GM23338 (cell line): ENCODE data around the gene RCSD1.

ENCODE experiments used
- CTCF ChIP-seq, 2 experiments: fragments of 200-600 bp in 1 of 2; sonication (generic) in 1 of 2; conservative IDR thresholded peaks; 2 replicates each; pipeline versions ENCODE4 v1.5.1 to v1.6.1; 2016 to 2017; ENCODE audit warnings: antibody characterized with exemption in 2 of 2, low read depth in 2 of 2, mild to moderate bottlenecking in 2 of 2, moderate library complexity in 1 of 2
- ETS1 ChIP-seq: IDR thresholded peaks from 2 replicates; pipeline ENCODE4 v1.6.1; 2016; ENCODE audit warnings: antibody characterized with exemption
- EZH2 ChIP-seq: fragments of 200-600 bp; sonication (generic); IDR thresholded peaks from one replicate; pipeline ENCODE4 v1.8.0; 2017; ENCODE audit warnings: antibody characterized with exemption, mild to moderate bottlenecking, low read depth; ENCODE audit not compliant: unreplicated experiment
- EZH2phosphoT487 ChIP-seq: fragments of 200-600 bp; sonication (generic); IDR thresholded peaks from one replicate; pipeline ENCODE4 v1.8.1; 2018; ENCODE audit warnings: antibody characterized with exemption; ENCODE audit not compliant: unreplicated experiment
- JUNB ChIP-seq: IDR thresholded peaks from one replicate; pipeline ENCODE4 v1.6.1; 2016; ENCODE audit warnings: antibody characterized with exemption; ENCODE audit not compliant: unreplicated experiment
- POLR2AphosphoS5 ChIP-seq: IDR thresholded peaks from 2 replicates; pipeline ENCODE4 v1.6.1; 2016; ENCODE audit warnings: antibody characterized with exemption, low read depth
- REST ChIP-seq: IDR thresholded peaks from one replicate; pipeline ENCODE4 v1.6.1; 2018; ENCODE audit warnings: antibody characterized with exemption; ENCODE audit not compliant: unreplicated experiment
- STAT1 ChIP-seq: IDR thresholded peaks from one replicate; pipeline ENCODE4 v1.6.1; 2016; ENCODE audit warnings: antibody characterized with exemption; ENCODE audit not compliant: unreplicated experiment
- ZNF331 ChIP-seq: fragments of 250-450 bp; sonication (Bioruptor Pico); IDR thresholded peaks from 2 replicates; pipeline ENCODE4 v1.5.0; 2020; ENCODE audit warnings: low read depth, mild to moderate bottlenecking, moderate library complexity
- TF ChIP-seq, protein P1 (sequence below): fragments of 250-450 bp; sonication (Bioruptor Pico); IDR thresholded peaks from 2 replicates; pipeline ENCODE4 v1.5.0; 2020; ENCODE audit warnings: mild to moderate bottlenecking, moderate library complexity

DNA sequence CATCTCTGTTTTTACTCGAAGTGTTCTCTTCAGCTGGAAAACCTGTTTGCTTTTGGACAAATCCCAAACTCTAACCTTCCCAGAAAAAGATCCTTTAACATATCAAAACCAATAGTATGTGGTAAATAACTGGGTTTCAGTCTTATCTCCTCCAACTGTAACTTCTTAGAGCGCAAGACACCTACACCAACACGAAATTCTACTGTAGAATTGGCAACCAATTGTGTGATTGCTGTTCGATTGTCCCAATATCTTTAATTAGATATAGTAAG lies 85.9 kb downstream of the RCSD1 start:
- TF ChIP-seq CTCF (conservative IDR thresholded peaks at IDR 0.05; ENCODE audit: low read depth in 2 of 2) (no peak), ETS1 (no peak), EZH2 (no peak), JUNB (no peak), POLR2AphosphoS5 (no peak), EZH2phosphoT487 (no peak), STAT1 (no peak), REST (no peak), ZNF331 (CRISPR knock-in tag) (no peak)
- TF ChIP-seq, protein P1, sequence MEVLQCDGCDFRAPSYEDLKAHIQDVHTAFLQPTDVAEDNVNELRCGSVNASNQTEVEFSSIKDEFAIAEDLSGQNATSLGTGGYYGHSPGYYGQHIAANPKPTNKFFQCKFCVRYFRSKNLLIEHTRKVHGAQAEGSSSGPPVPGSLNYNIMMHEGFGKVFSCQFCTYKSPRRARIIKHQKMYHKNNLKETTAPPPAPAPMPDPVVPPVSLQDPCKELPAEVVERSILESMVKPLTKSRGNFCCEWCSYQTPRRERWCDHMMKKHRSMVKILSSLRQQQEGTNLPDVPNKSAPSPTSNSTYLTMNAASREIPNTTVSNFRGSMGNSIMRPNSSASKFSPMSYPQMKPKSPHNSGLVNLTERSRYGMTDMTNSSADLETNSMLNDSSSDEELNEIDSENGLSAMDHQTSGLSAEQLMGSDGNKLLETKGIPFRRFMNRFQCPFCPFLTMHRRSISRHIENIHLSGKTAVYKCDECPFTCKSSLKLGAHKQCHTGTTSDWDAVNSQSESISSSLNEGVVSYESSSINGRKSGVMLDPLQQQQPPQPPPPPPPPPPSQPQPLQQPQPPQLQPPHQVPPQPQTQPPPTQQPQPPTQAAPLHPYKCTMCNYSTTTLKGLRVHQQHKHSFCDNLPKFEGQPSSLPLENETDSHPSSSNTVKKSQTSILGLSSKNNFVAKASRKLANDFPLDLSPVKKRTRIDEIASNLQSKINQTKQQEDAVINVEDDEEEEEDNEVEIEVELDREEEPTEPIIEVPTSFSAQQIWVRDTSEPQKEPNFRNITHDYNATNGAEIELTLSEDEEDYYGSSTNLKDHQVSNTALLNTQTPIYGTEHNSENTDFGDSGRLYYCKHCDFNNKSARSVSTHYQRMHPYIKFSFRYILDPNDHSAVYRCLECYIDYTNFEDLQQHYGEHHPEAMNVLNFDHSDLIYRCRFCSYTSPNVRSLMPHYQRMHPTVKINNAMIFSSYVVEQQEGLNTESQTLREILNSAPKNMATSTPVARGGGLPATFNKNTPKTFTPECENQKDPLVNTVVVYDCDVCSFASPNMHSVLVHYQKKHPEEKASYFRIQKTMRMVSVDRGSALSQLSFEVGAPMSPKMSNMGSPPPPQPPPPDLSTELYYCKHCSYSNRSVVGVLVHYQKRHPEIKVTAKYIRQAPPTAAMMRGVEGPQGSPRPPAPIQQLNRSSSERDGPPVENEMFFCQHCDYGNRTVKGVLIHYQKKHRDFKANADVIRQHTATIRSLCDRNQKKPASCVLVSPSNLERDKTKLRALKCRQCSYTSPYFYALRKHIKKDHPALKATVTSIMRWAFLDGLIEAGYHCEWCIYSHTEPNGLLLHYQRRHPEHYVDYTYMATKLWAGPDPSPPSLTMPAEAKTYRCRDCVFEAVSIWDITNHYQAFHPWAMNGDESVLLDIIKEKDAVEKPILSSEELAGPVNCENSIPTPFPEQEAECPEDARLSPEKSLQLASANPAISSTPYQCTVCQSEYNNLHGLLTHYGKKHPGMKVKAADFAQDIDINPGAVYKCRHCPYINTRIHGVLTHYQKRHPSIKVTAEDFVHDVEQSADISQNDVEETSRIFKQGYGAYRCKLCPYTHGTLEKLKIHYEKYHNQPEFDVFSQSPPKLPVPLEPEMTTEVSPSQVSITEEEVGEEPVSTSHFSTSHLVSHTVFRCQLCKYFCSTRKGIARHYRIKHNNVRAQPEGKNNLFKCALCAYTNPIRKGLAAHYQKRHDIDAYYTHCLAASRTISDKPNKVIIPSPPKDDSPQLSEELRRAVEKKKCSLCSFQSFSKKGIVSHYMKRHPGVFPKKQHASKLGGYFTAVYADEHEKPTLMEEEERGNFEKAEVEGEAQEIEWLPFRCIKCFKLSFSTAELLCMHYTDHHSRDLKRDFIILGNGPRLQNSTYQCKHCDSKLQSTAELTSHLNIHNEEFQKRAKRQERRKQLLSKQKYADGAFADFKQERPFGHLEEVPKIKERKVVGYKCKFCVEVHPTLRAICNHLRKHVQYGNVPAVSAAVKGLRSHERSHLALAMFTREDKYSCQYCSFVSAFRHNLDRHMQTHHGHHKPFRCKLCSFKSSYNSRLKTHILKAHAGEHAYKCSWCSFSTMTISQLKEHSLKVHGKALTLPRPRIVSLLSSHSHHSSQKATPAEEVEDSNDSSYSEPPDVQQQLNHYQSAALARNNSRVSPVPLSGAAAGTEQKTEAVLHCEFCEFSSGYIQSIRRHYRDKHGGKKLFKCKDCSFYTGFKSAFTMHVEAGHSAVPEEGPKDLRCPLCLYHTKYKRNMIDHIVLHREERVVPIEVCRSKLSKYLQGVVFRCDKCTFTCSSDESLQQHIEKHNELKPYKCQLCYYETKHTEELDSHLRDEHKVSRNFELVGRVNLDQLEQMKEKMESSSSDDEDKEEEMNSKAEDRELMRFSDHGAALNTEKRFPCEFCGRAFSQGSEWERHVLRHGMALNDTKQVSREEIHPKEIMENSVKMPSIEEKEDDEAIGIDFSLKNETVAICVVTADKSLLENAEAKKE (CRISPR knock-in tag), result no peak
